LHCN-M2 (cell line): ENCODE data around the gene NIPSNAP2. TPM values are rescaled to one million over a fixed set of nuclear protein-coding genes. Genes with fewer than 3 reads are reported as not detected.
A peak's percentile ranks its signal among the peaks of the same experiment; 100 is the strongest.
"Not testable (repeated sequence)": the region's sequence is repeated elsewhere in the genome, so short reads cannot be mapped to it uniquely, and the experiment has no call there.

Source experiments
- DNase-seq: peaks from one replicate; pipeline ENCODE4 v3.0.0-alpha.2; 2012; ENCODE audit warnings: low read depth
- polyA plus RNA-seq: library from polyadenylated mRNA; unstranded; fragments of >200 nt; gene quantifications from one replicate; pipeline ENCODE4 v1.2.1, GENCODE V29; 2012; ENCODE audit warnings: missing spikeins
- total RNA-seq: library from RNA; depleted of rRNA; stranded (reverse); fragments of >200 nt; gene quantifications from 2 replicates; pipeline ENCODE4 v1.2.3, GENCODE V29; 2014; rRNA removed

Gene NIPSNAP2
- total RNA-seq, result 60.9 and 75.7 TPM in 2 replicates
- 32.2 TPM for polyA plus RNA-seq

DNA sequence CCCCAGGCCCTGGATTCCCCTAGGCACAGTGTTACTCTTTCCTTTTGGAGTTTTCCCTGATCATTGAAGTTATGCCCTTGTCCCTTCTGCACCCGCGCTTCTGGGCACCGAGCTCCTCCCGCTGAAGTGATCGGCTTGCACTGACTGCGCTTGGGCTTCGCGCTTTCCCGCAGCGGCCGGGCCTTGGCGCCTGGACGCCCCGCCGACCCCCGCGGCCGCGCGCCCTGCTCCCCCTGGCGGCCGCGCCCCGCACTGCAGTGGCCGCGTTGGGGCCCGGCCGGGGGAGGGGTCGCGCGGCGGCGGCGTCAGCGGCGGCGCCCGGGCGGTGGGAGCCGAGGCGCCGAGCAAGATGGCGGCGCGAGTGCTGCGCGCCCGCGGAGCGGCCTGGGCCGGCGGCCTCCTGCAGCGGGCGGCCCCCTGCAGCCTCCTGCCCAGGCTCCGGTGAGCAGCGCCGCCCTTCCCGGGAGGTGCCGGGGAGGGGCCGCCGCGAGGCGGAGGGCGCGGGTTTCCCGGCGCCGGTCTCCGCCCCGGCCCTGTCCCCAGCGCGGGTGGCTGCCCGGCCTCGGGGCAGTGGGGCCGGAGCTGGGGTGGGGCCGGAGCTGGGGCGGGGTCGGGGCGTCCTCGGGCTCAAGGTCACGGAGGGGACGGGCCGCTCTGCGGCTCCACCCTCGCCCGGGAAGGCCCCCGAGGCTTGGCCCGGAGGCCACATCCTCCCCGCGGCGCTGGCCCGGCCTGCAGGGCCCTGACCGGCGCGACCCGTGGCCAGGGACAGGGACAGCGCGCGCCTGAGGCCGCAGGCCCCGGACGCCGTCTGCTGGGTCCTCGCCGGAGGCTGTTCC, at the start of gene NIPSNAP2:
Gene NIPSNAP2, plus strand, starts transcription at position 325 of the 839 bp plus-strand sequence. Its CDS starts 25 bp downstream, at position 350.
- DNase-seq, result peak; percentile 80

DNA sequence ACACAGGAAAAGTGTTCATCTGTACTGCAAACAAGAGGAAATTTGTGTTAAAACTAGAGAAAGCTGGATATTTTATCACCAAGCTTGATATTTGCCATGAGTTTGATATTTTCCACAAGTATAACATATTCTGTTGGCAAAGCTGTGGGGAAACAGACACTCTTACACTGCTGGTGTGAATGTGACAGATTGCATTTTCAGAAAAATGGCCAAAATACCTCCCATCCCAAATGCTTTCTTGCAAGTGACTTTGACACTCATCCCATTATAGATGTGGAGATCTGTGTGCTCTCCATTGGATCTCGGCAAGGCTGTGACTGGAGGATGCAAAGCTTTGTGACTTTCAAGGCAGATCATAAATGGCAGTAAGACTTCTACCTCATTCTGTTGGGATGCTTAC, 46.6 kb upstream of the NIPSNAP2 start:
- DNase-seq, result no peak

DNA sequence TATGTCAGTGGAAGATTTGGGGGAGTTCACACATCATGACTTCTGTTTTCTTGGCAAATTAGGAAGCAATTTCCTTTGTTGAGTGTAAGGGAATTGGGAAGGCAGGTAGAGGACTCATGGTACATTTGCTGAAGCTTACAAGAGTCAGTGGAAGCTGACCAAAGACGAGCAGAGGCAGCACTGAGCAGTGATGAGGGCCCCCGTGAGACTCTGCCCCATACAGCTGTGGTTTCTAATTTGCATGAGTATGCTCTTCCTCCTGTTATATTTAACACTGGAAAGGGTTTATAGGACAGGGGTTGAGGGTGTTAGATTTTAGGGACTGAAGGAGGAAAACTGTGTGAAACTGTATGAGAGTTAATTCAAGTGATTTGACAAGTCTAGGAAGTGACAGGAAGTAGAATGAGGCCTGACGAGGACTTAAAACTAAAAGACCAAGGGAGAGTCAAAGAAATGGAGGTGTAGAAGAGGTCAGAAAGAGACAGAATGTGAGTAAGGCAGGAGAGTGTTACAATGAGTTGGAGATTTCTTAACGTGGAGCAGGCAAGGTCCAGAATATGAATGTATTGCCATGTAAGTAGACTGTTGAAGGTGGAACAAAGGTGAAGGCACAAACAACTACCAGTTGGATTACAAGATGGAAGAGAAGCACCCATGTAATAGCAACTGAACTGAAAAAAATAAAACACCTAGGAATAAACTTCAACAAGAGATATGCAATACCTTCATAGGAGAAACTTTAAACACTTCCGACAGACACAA, 36.2 kb upstream of the NIPSNAP2 start:
- DNase-seq, result no peak

DNA sequence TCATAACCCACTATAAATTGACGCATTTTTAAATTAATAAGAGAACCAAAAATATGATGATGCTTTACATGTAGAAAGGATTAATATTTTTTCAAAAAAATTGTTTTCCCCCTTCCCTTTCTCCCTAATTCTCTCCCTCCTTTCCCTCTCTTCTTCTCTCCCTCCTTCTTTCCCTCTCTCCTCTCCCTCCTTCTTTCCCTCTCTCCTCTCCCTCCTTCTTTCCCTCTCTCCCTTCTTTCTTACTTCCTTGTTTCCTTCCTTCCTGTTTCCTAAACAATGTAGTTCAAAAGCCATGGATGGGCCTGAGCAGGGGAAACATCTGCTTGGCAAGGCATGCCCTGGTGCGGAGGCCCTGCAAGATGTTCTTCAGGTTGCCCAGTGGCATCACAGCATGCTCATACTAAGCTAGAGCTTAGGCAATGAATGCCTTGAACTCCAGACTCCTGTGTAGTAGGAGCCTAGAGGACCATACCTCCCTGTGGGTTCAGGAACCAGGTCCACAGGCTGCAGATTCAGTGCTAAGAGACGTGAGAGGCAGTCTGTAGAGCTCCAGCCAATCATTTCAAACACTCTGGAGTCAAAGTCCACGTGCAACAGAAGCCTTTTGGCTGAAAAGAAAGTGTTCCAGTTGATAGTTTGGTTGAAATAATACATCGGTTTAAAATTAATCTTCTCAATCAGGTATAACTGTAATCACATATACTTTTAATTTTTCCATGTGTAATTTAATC, 32.8 kb upstream of the NIPSNAP2 start:
- DNase-seq, result no peak

DNA sequence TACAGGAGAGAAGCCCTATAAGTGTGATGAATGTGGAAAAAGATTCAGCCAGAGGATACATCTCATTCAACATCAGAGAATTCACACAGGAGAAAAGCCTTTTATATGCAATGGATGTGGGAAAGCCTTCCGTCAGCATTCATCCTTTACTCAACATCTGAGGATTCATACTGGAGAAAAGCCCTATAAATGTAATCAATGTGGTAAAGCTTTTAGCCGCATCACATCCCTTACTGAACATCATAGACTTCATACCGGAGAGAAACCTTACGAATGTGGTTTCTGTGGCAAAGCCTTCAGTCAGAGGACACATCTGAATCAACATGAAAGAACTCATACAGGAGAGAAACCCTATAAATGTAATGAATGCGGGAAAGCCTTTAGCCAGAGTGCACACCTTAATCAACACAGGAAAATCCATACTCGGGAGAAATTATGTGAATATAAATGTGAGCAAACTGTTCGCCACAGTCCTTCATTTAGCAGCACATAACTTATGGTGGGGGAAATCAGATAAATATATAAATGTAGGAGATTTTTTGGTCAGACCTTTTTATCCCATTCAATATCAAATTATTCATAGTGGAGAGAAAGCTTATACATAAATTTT, 24.8 kb upstream of the NIPSNAP2 start:
- DNase-seq, result no peak

DNA sequence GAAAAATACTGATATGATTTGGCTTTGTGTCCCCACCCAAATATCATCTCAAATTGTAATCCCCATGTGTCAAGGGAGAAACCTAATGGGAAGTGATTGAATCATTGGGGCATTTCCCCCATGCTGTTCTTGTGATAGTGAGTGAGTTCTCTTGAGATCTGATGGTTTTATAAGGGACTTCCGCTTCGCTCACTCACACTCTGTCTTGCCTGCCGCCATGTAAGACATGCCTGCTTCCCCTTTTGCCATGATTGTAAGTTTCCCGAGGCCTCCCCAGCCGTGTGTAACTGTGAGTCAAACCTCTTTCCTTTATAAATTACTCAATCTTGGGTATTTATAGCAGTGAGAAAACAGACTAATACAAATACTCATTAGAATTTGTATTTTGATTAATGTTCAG, 17.8 kb upstream of the NIPSNAP2 start:
- DNase-seq, result no peak

DNA sequence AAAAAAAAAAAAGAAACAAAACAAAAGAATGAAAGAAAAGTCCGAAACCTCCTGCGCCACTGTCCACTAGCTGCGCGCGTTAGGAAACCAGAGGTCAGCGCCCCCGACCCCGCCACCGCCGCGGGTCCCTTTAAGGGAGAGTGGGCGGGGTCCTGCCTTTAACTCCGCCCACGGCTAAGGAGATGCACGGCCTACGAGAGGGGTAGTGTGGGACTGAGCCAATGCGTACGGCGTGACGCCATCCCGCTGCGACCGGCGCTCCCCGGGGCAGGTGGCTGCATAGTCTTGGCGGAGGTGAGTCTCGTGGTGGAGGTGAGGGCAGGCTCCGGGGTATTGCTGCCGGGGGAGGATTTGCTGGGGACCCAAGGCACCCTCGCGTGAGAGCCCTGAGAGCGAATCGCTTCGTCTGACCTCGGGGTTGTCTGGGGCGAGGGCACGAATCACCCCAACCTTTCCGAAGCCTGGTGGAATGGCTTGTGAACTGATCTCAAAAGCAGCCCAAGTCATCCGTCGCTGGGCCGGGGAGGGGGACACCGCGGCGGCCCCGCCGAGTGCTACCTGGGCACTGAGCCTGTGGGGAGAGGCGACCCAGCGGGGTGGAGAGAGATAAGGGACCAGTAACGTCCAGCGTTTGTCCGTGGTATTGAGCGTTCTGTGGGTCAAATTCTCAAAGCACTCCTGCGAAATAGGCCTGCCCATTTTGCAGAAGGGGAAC, 12.6 kb upstream of the NIPSNAP2 start, which contains the start of gene MRPS17:
Gene MRPS17, plus strand, starts transcription at position 241 of the 715 bp plus-strand sequence. CDS start 1,319 bp downstream, outside the sequence.
- DNase-seq, result peak; percentile 85

DNA sequence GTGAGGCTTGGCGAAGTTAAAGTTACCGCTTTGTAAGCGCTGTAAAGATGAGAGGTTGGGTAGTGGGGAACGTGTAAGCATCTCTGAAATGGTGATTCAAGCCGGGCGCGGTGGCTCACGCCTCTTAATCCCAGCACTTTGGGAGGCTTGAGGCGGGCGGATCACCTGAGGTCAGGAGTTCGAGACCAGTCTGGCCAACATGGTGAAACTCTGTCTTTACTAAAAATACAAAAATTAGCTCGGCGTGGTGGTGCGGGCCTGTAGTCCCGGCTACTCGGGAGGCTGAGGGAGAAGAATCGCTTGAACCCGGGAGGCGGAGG, 12.1 kb upstream of the NIPSNAP2 start:
- not testable (repeated sequence) for DNase-seq

DNA sequence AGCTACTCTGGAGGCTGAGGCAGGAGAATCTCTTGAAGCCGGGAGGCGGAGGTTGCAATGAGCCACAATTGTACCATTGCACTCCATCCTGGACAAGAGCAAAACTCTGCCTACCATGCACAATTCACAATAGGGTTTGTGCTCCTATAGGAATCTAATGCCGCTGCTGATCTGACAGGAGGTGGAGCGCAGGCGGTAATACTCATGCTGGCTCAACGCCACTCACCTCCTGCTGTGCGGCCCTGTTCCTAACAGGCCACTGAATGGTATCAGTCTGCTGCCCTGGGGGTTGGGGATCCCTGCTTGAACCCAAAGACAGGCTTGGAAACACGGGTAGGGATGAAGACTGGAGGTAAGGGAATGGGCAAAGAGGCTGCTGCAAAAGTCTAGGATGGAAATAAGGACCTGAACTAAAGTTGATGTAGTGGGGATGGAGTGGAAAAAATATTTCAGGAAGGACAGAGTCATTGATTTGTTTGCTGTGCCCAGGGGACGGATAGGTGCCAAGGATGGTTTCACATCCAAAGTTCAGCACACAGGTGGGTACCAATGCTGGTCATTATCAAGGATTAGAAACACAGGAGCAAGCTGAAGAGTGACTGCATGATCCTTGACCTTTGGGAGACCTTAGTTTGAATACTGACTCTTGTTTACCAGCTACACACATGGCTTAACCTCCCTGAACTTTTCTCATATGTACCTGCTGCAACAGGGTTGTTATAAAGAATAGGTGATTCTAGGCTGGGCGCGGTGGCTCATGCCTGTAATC, 10.5 kb upstream of the NIPSNAP2 start:
- no peak for DNase-seq

DNA sequence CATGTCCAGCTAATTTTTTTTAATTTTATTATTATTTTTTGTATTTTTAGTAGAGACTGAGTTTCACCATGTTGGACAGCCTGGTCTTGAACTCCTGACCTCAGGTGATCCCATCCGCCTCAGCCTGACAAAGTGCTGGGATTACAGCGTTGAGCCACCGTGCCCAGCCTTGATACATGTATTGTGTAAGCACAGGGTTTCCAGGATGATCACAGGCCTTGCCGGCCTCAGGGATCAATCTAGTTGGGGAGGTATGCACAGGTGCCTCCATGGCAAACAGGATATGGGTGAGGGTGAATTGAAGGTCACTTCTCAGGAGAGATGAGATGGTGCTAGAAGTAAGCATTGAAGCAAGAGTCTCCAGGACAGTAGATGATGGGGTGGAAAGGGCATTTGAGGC, 7.2 kb upstream of the NIPSNAP2 start:
- DNase-seq, result no peak

DNA sequence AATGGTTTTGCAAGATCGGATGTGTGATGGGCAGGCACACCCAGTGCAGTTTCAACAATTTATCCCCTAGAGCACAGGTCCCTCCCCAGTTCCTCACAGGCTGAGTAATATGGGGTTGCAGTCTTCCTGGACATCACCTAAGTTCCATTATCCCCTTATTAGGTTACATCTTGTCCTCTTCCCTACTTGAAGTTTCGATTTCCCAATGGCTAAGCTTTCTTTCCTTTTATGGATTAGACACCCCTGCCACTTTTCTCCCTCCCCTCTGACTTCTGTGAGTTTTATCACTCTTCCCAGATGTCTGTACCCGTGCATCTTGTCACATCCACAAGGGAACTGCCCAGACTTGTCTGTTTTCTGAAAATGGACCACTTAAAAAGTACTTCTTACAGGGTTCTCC, 2.4 kb upstream of the NIPSNAP2 start:
- no peak for DNase-seq

DNA sequence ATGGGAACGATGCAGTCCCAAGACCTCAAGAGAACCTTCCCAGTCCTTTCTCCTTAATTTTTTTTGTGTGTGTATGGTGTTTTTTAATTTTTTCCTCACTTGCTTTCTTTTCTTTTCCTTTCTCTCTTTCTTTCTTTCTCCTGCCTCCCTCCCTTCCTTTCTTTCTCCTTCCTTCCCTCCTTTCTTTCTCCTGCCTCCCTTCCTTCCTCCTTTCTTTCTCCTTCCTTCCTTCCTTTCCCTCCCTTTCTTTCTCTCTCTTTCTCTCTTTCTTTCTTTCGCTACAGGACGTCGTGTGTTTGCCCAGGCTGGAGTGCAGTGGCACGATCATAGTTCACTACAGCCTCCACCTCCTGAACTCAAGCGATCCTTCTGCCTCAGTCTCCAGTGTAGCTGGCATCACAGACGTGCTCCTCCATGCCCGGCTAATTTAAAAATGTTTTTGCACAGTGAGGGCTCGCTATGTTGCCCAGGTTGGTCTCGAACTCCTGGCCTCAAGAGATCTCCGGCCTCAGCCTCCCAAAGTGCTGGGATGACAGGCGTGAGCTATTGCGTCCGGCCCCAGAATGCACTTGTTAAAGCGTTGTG, 709 bp upstream of the NIPSNAP2 start:
- no peak for DNase-seq

DNA sequence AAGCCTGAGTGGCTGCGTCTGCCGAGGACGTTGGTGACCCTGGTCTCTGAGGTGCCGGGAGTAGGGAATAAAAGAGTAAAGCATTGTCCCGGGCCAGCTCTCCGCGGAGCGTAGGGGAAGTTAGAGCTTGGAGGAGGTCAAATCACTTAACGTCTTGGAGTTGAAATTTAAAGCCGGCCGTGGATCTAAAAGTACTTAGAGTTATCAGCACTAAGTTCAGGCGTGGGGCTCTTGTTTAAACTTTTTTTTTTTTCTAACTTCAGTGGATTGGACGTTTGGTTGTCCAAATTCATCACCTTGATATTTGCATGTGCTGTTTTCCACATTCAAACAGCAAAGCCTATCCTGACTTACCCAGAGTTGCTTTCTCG, 700 bp downstream of the NIPSNAP2 start:
- no peak for DNase-seq

DNA sequence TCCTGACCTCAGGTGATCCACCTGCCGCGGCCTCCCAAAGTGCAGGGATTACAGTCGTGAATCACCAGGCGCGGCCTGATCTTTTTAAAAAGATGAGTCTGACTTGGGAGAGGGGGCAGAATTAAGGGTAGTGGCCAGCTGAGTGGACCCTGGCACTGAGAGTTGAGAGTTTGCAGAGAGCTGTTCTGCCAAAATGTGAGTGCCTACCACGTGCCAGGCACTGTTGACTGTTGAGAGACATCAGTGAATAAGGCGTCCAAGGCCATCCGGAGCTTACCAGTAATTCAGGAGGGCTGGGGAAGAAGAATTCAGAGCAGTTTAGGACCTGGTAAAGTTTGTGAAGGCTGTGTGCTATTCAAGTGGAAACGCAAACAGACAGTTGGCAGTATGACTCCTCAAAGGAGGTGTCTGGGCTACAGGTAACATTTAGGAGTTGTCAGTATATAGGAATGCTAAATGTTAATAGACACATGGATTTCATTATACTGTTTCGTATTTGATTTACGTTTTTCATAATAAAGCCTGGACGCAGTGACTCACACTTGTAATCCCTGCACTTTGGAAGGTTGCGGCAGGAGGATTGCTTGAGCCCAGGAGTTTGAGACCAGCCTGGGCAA, 1.5 kb downstream of the NIPSNAP2 start:
- DNase-seq, result no peak

DNA sequence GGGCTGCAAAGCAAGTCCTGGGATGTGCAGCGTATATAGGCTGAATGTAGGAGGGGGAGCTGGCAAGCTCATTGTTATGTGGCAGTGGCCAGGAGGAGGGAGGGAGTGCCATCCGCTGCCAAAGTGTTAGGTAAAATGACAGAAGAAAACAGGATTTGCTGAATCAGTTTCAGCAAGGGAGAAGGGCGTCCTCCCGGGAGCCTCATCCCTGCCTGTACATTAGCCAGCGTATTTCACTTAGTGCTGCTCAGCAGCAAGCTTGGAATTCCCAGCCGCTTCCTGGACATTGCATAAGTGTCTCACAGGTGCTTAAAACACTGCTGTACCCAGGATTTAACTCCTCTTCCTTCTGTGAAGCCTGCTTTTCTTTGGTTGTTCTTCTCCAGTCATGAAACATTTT, 2.5 kb downstream of the NIPSNAP2 start:
- DNase-seq, result no peak

DNA sequence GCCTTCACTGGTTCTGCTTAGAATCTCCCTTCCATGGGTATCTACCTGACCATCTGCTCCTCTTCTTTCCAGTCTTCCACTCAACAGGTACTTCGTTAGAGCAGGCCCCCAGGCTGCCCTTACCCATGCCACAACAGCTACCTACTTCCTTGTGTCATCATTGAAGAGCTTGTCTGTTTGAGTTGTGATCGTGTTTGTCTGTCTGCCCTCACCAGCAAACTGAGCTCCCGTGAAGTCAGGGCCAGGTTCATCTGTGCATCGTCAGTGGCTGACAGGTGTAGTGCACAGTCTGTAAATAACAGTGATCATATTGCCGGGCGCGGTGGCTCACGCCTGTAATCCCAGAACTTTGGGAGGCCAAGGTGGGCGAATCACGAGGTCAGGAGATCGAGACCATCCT, 5.0 kb downstream of the NIPSNAP2 start:
- no peak for DNase-seq

DNA sequence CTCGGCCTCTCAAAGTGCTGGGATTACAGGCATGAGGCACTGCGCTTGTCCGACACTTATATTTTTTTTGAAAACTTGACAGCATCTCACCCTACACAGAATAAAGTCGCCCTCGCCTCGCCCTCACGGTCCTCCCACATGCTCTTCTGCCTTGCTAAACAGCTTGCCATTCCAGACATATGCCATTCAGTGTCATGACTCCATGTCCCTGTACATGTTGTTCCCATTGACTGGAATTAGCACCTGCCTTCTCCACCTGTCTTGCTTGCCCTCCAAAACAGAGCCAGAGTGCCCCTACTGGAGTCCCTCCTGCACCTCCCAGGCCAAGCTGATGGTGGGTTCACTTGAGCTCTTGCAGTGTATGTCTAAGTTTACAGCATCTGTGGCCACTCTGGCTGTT, 6.2 kb downstream of the NIPSNAP2 start:
- DNase-seq, result no peak

DNA sequence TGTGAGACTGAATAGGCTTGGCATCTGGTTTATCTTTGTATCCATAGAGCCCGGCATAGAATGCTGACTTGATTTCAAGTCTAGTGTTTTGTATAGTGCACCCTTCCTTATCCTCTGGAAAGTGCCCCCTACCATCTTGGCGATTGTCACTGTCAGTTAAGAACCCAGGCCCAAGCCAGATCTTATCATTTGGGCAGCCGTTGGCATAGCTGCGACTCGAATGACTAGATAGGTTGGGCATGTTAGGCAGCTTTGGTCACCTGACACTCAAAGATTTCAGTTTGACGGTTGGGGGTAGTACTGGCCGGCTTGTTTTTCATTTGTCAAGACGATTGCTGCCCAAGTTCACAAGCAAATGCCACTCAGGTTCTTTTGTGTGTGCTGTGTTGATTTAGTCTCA, 6.6 kb downstream of the NIPSNAP2 start:
- DNase-seq, result no peak

DNA sequence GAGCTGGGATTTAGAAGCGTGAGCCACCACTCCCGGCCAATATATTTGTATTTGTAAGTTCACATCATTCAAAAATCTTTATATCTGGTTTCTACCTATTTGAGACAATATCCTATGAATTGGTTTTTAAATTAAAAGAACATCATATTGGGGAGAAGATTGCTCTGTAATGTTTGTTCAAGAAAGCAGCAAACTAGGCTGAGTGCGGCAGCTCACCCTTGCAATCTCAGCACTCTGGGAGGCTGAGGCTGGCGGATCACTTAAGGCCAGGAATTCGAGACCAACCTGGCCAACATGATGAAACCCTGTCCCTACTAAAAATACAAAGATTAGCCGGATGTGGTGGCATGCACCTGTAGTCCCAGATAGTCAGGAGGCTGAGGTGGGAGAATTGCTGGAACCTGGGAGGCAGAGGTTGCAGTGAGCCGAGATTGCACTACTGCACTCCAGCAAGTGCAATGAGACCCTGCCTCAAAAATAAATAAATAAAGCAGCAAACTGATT, 9.4 kb downstream of the NIPSNAP2 start:
- DNase-seq, result no peak
